SK-N-SH (cell line): ENCODE results near the gene ING2. TPM values are rescaled to one million over a fixed set of nuclear protein-coding genes. Genes with fewer than 3 reads are reported as not detected.

Experiments
- CTCF ChIA-PET: fragments of 300-600, 350-600 bp; formaldehyde crosslinking; extraction: SDS; loops from one replicate; lab custom pipeline; 2021; lab: Yijun Ruan, JAX
- POLR2A ChIA-PET: fragments of 350-600 bp; sonication (Branson Sonifier 250); formaldehyde crosslinking; extraction: SDS; loops from one replicate; lab custom pipeline; 2020; ENCODE audit warnings: antibody characterized with exemption, inconsistent platforms; lab: Yijun Ruan, JAX
- DNase-seq: peaks from one replicate; pipeline ENCODE4 v3.0.0; 2012
- H2AFZ ChIP-seq: fragments of 200-600 bp; sonication (generic); 2 replicates; pipeline ENCODE4 v1.8.1; 2016; ENCODE audit warnings: antibody characterized with exemption, mild to moderate bottlenecking, low read depth
- H3F3A ChIP-seq: fragments of 200-600 bp; sonication (generic); replicated peaks from 2 replicates; pipeline ENCODE3; 2016; ENCODE audit warnings: antibody characterized with exemption, mild to moderate bottlenecking; ENCODE audit not compliant: insufficient read depth
- H3K27ac ChIP-seq, 2 experiments: fragments of 200-500 bp in 1 of 2; fragments of 200-600 bp in 1 of 2; sonication (Bioruptor generic) in 1 of 2; sonication (generic), shearing (Covaris generic) in 1 of 2; 2 replicates each; pipeline versions ENCODE4 v1.5.1 to v1.6.1; 2014 to 2016; ENCODE audit warnings: low read depth in 2 of 2, inconsistent platforms in 1 of 2, low read length in 1 of 2, mild to moderate bottlenecking in 1 of 2, mixed read lengths in 1 of 2
- H3K27me3 ChIP-seq: fragments of 200-600 bp; sonication (generic), shearing (Covaris generic); 2 replicates; pipeline ENCODE4 v1.6.1; 2016; ENCODE audit warnings: mixed run types; ENCODE audit not compliant: insufficient read depth
- H3K36me3 ChIP-seq, 2 experiments: fragments of 200-500 bp in 1 of 2; fragments of 200-600 bp in 1 of 2; sonication (Bioruptor generic) in 1 of 2; sonication (generic) in 1 of 2; replicated peaks in 1 of 2; 2 replicates each; pipeline versions ENCODE3 to v1.5.1; 2014 to 2016; ENCODE audit warnings: low read length in 1 of 2, mild to moderate bottlenecking in 1 of 2; ENCODE audit not compliant: insufficient read depth in 2 of 2, control insufficient read depth in 1 of 2
- H3K4me1 ChIP-seq, 2 experiments: fragments of 200-500 bp in 1 of 2; fragments of 200-600 bp in 1 of 2; sonication (Bioruptor generic) in 1 of 2; sonication (generic), shearing (Covaris generic) in 1 of 2; 2 replicates each; pipeline versions ENCODE4 v1.5.1 to v1.6.1; 2014 to 2016; ENCODE audit warnings: low read depth in 1 of 2, low read length in 1 of 2, mixed run types in 1 of 2; ENCODE audit not compliant: insufficient read depth in 2 of 2, control insufficient read depth in 1 of 2
- H3K4me2 ChIP-seq: fragments of 200-600 bp; sonication (generic), shearing (Covaris generic); 2 replicates; pipeline ENCODE4 v1.6.1; 2017; ENCODE audit warnings: mixed run types
- H3K4me3 ChIP-seq, 2 experiments: fragments of 200-500 bp in 1 of 2; fragments of 200-600 bp in 1 of 2; sonication (Bioruptor generic) in 1 of 2; sonication (generic), shearing (Covaris generic) in 1 of 2; 2 replicates each; pipeline versions ENCODE4 v1.5.1 to v1.8.1; 2014 to 2016; ENCODE audit warnings: low read depth in 2 of 2, inconsistent platforms in 1 of 2, low read length in 1 of 2, mild to moderate bottlenecking in 1 of 2, mixed read lengths in 1 of 2, moderate library complexity in 1 of 2
- H3K79me2 ChIP-seq: fragments of 200-600 bp; sonication (generic); 2 replicates; pipeline ENCODE4 v1.8.1; 2017; ENCODE audit warnings: mild to moderate bottlenecking; ENCODE audit not compliant: insufficient read depth
- H3K9ac ChIP-seq: fragments of 200-600 bp; sonication (generic); 2 replicates; pipeline ENCODE4 v1.6.1; 2017; ENCODE audit warnings: mixed run types
- H3K9me2 ChIP-seq: fragments of 200-600 bp; sonication (generic); 2 replicates; pipeline ENCODE4 v1.6.1; 2017; ENCODE audit warnings: mixed run types
- H3K9me3 ChIP-seq: fragments of 200-600 bp; sonication (generic); 2 replicates; pipeline ENCODE4 v1.6.1; 2017; ENCODE audit warnings: mixed run types, mild to moderate bottlenecking, moderate library complexity
- H4K20me1 ChIP-seq: fragments of 200-600 bp; sonication (generic); 2 replicates; pipeline ENCODE4 v1.6.1; 2017; ENCODE audit warnings: mild to moderate bottlenecking, mixed run types; ENCODE audit not compliant: insufficient read depth
- CTCF ChIP-seq: fragments of 200-600 bp; sonication (generic); IDR thresholded peaks from 2 replicates; pipeline ENCODE4 v1.6.1; 2017; ENCODE audit warnings: antibody characterized with exemption, mild to moderate bottlenecking, moderate library complexity
- ELF1 ChIP-seq: IDR thresholded peaks from 2 replicates; pipeline ENCODE4 v1.4.0; 2012
- FOSL2 ChIP-seq: IDR thresholded peaks from 2 replicates; pipeline ENCODE4 v1.4.0; 2012; ENCODE audit warnings: low read depth, mild to moderate bottlenecking, moderate library complexity, borderline replicate concordance
- FOXJ3 ChIP-seq: sonication (generic); formaldehyde crosslinking; IDR thresholded peaks from 2 replicates; pipeline ENCODE4 v1.5.1; 2020; ENCODE audit warnings: mild to moderate bottlenecking, missing genetic modification reagents
- IRF3 ChIP-seq: fragments of 150-350 bp; IDR thresholded peaks from 2 replicates; pipeline ENCODE4 v1.6.1; 2016; ENCODE audit warnings: mild to moderate bottlenecking, low read depth, low read length
- JUND ChIP-seq: IDR thresholded peaks from 2 replicates; pipeline ENCODE4 v1.4.0; 2012
- MEF2A ChIP-seq: IDR thresholded peaks from 2 replicates; pipeline ENCODE4 v1.4.0; 2012; ENCODE audit warnings: low read depth, borderline replicate concordance
- NFIC ChIP-seq: IDR thresholded peaks from 2 replicates; pipeline ENCODE4 v1.4.0; 2012; ENCODE audit warnings: borderline replicate concordance
- RAD21 ChIP-seq: IDR thresholded peaks from 2 replicates; pipeline ENCODE4 v1.6.1; 2012; ENCODE audit warnings: mild to moderate bottlenecking, low read length
- REST ChIP-seq: IDR thresholded peaks from 2 replicates; pipeline ENCODE4 v1.6.1; 2012; ENCODE audit warnings: mild to moderate bottlenecking, low read depth, low read length, moderate library complexity
- RXRA ChIP-seq: IDR thresholded peaks from 2 replicates; pipeline ENCODE4 v1.4.0; 2012; ENCODE audit warnings: low read depth, mild to moderate bottlenecking, borderline replicate concordance
- SIN3A ChIP-seq: IDR thresholded peaks from 2 replicates; pipeline ENCODE4 v1.6.1; 2012; ENCODE audit warnings: low read depth, mild to moderate bottlenecking, low read length, moderate library complexity, borderline replicate concordance
- SMC3 ChIP-seq: IDR thresholded peaks from 2 replicates; pipeline ENCODE4 v1.6.1; 2012; ENCODE audit warnings: low read depth, low read length, improper control_type of control experiment
- TAF1 ChIP-seq: IDR thresholded peaks from 2 replicates; pipeline ENCODE4 v1.6.1; 2012; ENCODE audit warnings: low read depth, mild to moderate bottlenecking, low read length, moderate library complexity, borderline replicate concordance
- TEAD4 ChIP-seq: IDR thresholded peaks from 2 replicates; pipeline ENCODE4 v1.4.0; 2012; ENCODE audit warnings: mild to moderate bottlenecking, borderline replicate concordance; ENCODE audit not compliant: insufficient read depth
- USF2 ChIP-seq: fragments of 150-350 bp; IDR thresholded peaks from 2 replicates; pipeline ENCODE4 v1.6.1; 2017; ENCODE audit warnings: antibody characterized with exemption, low read length, low read depth, borderline replicate concordance
- WGBS: methylation state at CpG from one replicate; pipeline ENCODE4 v1.1.6; 2017; ENCODE audit warnings: low lambda C conversion rate; 5-methylcytosine and 5-hydroxymethylcytosine counted together
- polyA plus RNA-seq, 3 experiments: library from polyadenylated mRNA; depleted of rRNA; stranded (reverse); fragments of >200 nt; gene quantifications; 2 replicates each; pipeline ENCODE4 v1.2.3, GENCODE V29; 2012

Gene ING2
- polyA plus RNA-seq, 1 of the 3 experiments (the other 2 are of a cell fraction): 15.1 TPM

- H2AFZ ChIP-seq: no peak overlapping the region
- TF ChIP-seq USF2 (no peak), FOXJ3 (CRISPR knock-in tag) (no peak), RXRA (no peak), NFIC (no peak), SMC3 (no peak), JUND (no peak), IRF3 (no peak), RAD21 (no peak), TAF1 (no peak), MEF2A (no peak), CTCF (no peak), SIN3A (no peak), ELF1 (no peak), REST (no peak), FOSL2 (no peak), TEAD4 (no peak)
- WGBS: 88% methylated on average over 6 of the region's 6 CpGs
- H3K27me3 ChIP-seq: no peaks in the 10 kb centered on the region
- no peak for DNase-seq
- no peaks in the 10 kb centered on the region; the same call in 1 of the 2 replicates for H4K20me1 ChIP-seq
- ChIA-PET POLR2A (no interaction called here), CTCF (no interaction called here)
- peaks cover 0 to 7% of the 10 kb centered on the region in 2 experiments; a peak in 3 of 4 replicates for H3K4me1 ChIP-seq
- H3K4me2 ChIP-seq: no peak overlapping the region
- no peaks in the 10 kb centered on the region for H3K9me3 ChIP-seq
- H3K27ac ChIP-seq: no peak overlapping the region
- H3K36me3 ChIP-seq: peaks cover 22 to 30% of the 10 kb centered on the region in 2 experiments
- peaks cover 4% of the 10 kb centered on the region for H3F3A ChIP-seq
- peaks cover 49% of the 10 kb centered on the region for H3K79me2 ChIP-seq
- H3K9ac ChIP-seq: no peak overlapping the region
- H3K9me2 ChIP-seq: no peaks in the 10 kb centered on the region
- H3K4me3 ChIP-seq: no peak overlapping the region
Observed at GRCh38 chr4:183507925-183508696, 3.3 kb downstream of the ING2 start.
